ENCODE data around the gene GM2A. TPM values are rescaled to one million over a fixed set of nuclear protein-coding genes. Genes with fewer than 3 reads are reported as not detected.

GM2A gene
- total and polyA plus RNA-seq, 2 of the 8 experiments (the other 6 are each of a cell fraction or from before 2014, with no cell fraction given) = 18.5 to 32.2 TPM

GRCh38 chr5:151310932-151311331 lies 57.9 kb downstream of the GM2A start:
- no peak overlapping the region for H3K14ac ChIP-seq (ENCODE audit: insufficient read length)

More at GRCh38 chr5:151310932-151311331, 57.9 kb downstream of the GM2A start:
- TF ChIP-seq TAF1 (IDR thresholded peaks at IDR 0.05; ENCODE audit: low read depth, low read length) = no peak
- no peak for TF ChIP-seq CTCF (IDR thresholded peaks at IDR 0.05; ENCODE audit: control extremely low read depth in 1 of 3, insufficient read depth in 1 of 3, low read depth in 1 of 3, low read length in 3 of 3)
- no peak for TF ChIP-seq NANOG (IDR thresholded peaks at IDR 0.05; ENCODE audit: insufficient read depth, low read depth, low read length, poor library complexity, severe bottlenecking)
- no peak for TF ChIP-seq BRCA1 (IDR thresholded peaks at IDR 0.05; ENCODE audit: low read depth, low read length)
- TF ChIP-seq POLR2A (IDR thresholded peaks at IDR 0.05; ENCODE audit: control extremely low read depth in 1 of 2, low read depth in 2 of 2, low read length in 2 of 2) = no peak
- TF ChIP-seq ATF3 (IDR thresholded peaks at IDR 0.05; ENCODE audit: insufficient read depth, low read depth, low read length) = no peak
- no peak for TF ChIP-seq POLR2AphosphoS5 (IDR thresholded peaks at IDR 0.05; ENCODE audit: low read depth, low read length)
- no peak for TF ChIP-seq POU5F1 (IDR thresholded peaks at IDR 0.05; ENCODE audit: low read depth, low read length)
- TF ChIP-seq SP4 (IDR thresholded peaks at IDR 0.05; ENCODE audit: low read length) = no peak
- TF ChIP-seq CBX8 (IDR thresholded peaks at IDR 0.05; ENCODE audit: borderline replicate concordance, low read depth, low read length) = no peak
- no peak for TF ChIP-seq SIX5 (IDR thresholded peaks at IDR 0.05; ENCODE audit: low read depth, low read length)
- no peak for TF ChIP-seq SAP30 (IDR thresholded peaks at IDR 0.05; ENCODE audit: insufficient read depth, insufficient replicate concordance, low read length)
- no peak for TF ChIP-seq CHD2 (IDR thresholded peaks at IDR 0.05; ENCODE audit: low read length)
- no peak for TF ChIP-seq JUND (IDR thresholded peaks at IDR 0.05; ENCODE audit: low read length)
- Histone ChIP-seq H3K4me2 (ENCODE audit: insufficient read depth in 1 of 2, low read depth in 2 of 2, low read length in 2 of 2) (no peak overlapping the region), H3K9me3 (ENCODE audit: insufficient read depth in 2 of 2, low read depth in 1 of 2, low read length in 1 of 2) (no peaks in the 10 kb centered on the region), H3K23me2 (ENCODE audit: low read depth, low read length) (no peaks in the 10 kb centered on the region), H3K36me3 (ENCODE audit: control insufficient read depth in 2 of 4, insufficient read depth in 4 of 4, low read length in 3 of 4) (no peaks in the 10 kb centered on the region), H3K4ac (replicated peaks; ENCODE audit: insufficient read length, low read depth, low read length) (no peak overlapping the region), H3K18ac (ENCODE audit: extremely low read depth, low read length) (no peak overlapping the region), H3K79me2 (ENCODE audit: control insufficient read depth in 1 of 2, insufficient read depth in 2 of 2, low read length in 2 of 2) (no peaks in the 10 kb centered on the region), H2AFZ (ENCODE audit: low read length) (no peak overlapping the region), H2BK15ac (ENCODE audit: low read length) (no peak overlapping the region), H3K4me1 (replicated peaks in 1 of 4; ENCODE audit: control insufficient read depth in 3 of 4, insufficient read depth in 4 of 4, low read length in 3 of 4) (no peaks in the 10 kb centered on the region), H3K23ac (ENCODE audit: insufficient read length) (no peak overlapping the region), H3K9ac (replicated peaks in 1 of 4; ENCODE audit: extremely low read depth in 1 of 4, low read depth in 3 of 4, low read length in 3 of 4) (no peak overlapping the region), H3K27ac (ENCODE audit: low read depth, low read length) (no peak overlapping the region), H3K79me1 (ENCODE audit: low read depth, low read length) (no peaks in the 10 kb centered on the region), H2BK120ac (replicated peaks; ENCODE audit: low read depth, low read length) (no peak overlapping the region), H2AK5ac (ENCODE audit: low read depth, low read length) (no peak overlapping the region), H3K56ac (replicated peaks; ENCODE audit: insufficient read length, low read depth, low read length) (no peak overlapping the region), H2BK20ac (ENCODE audit: low read length) (no peak overlapping the region), H4K5ac (ENCODE audit: insufficient read length, low read depth, low read length) (no peak overlapping the region), H2BK5ac (ENCODE audit: low read depth, low read length) (no peak overlapping the region), H3K4me3 (ENCODE audit: extremely low read depth in 1 of 4, insufficient read depth in 2 of 4, low read depth in 3 of 4, low read length in 4 of 4) (no peak overlapping the region), H4K8ac (ENCODE audit: extremely low read depth, insufficient read depth, low read length) (no peak overlapping the region), H3K27me3 (replicated peaks in 1 of 4; ENCODE audit: control insufficient read depth in 3 of 4, extremely low read depth in 1 of 4, insufficient read depth in 3 of 4, low read length in 3 of 4) (no peaks in the 10 kb centered on the region), H4K20me1 (replicated peaks in 1 of 2; ENCODE audit: control insufficient read depth in 1 of 2, insufficient read depth in 2 of 2, low read length in 2 of 2) (no peaks in the 10 kb centered on the region), H2BK12ac (ENCODE audit: low read depth, low read length) (no peak overlapping the region), H4K91ac (replicated peaks; ENCODE audit: insufficient read length, low read length) (no peak overlapping the region)
- ChIA-PET CTCF (ENCODE audit: partially characterized antibody) (interaction anchor here (0.6 to 1.1 kb wide), 3 partner anchors 28 to 153 kb away, joined by 3 read pairs; no protein-coding TSS in a partner anchor), POLR2A (ENCODE audit: partially characterized antibody) (interaction anchor here (1.4 kb wide), 1 partner anchor 23 kb away, joined by 3 read pairs; no protein-coding TSS in a partner anchor)
- FAIRE-seq (no peak), DNase-seq (ENCODE audit: low read depth in 1 of 2, low spot score in 2 of 2) (no peak)
